Measurements from ENCODE around the gene NLGN4Y. TPM values are rescaled to one million over a fixed set of nuclear protein-coding genes. Genes with fewer than 3 reads are reported as not detected.
"Not testable (repeated sequence)": the region's sequence is repeated elsewhere in the genome, so short reads cannot be mapped to it uniquely, and the experiment has no call there.

The NLGN4Y gene
- total RNA-seq, 1 donor from 2014 or later = not detected

DNA sequence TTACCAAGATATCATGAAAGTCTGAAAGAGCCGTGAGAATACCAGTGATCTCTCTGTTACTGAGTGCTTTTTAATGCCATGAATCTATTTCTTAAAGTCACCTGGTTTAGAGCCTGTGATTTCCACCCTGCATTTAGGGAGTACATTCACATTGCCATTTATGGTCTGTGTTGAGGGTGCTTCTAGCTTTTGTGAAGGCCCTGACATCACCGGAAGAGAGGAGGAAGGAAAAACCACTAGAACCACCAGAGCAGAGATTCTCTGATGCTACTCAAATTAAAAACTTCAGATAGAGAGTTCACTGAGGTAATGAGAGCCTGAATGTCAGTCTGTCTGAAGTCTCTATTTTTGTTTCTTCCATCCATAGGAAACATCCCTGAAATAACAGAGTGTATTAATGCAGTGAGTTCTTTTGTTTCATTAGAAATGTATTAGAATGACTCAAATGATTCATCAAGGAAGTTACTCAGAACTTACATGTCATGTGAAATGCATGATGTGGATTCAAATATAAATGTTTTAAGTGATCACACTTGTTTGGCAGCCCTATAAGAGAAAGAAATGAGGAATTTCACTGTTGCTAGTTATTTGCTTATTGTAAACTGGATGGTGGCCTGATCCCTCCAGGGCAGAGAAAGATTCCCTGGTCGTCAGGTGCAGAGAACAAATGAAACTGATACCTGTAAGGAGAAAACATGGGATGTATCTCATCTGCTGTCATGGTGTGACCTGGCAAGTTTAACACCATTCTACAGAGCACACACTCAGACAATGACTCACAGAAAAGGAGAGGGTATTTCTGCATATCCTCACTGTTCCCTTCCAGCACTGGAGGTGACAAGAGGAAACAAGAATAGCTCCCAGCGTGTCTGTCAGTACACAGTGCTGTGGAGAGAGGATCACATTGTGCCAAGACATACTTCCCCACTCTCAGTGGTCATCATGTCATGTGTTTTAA lies 310.1 kb downstream of the NLGN4Y start:
- Mint-ChIP-seq H3K27me3 (ENCODE audit: unreplicated experiment) (no peaks in the 10 kb centered on the region), H3K4me3 (ENCODE audit: unreplicated experiment) (no peak overlapping the region), H3K9me3 (ENCODE audit: unreplicated experiment) (no peaks in the 10 kb centered on the region), H3K27ac (ENCODE audit: unreplicated experiment) (no peak overlapping the region), H3K36me3 (ENCODE audit: unreplicated experiment) (no peaks in the 10 kb centered on the region), H3K4me1 (ENCODE audit: unreplicated experiment) (no peaks in the 10 kb centered on the region)
- TF ChIP-seq, protein P1, sequence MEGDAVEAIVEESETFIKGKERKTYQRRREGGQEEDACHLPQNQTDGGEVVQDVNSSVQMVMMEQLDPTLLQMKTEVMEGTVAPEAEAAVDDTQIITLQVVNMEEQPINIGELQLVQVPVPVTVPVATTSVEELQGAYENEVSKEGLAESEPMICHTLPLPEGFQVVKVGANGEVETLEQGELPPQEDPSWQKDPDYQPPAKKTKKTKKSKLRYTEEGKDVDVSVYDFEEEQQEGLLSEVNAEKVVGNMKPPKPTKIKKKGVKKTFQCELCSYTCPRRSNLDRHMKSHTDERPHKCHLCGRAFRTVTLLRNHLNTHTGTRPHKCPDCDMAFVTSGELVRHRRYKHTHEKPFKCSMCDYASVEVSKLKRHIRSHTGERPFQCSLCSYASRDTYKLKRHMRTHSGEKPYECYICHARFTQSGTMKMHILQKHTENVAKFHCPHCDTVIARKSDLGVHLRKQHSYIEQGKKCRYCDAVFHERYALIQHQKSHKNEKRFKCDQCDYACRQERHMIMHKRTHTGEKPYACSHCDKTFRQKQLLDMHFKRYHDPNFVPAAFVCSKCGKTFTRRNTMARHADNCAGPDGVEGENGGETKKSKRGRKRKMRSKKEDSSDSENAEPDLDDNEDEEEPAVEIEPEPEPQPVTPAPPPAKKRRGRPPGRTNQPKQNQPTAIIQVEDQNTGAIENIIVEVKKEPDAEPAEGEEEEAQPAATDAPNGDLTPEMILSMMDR (IDR thresholded peaks at IDR 0.05) = no peak
- no peak for DNase-seq (ENCODE audit: extremely low spot score, unreplicated experiment)

DNA sequence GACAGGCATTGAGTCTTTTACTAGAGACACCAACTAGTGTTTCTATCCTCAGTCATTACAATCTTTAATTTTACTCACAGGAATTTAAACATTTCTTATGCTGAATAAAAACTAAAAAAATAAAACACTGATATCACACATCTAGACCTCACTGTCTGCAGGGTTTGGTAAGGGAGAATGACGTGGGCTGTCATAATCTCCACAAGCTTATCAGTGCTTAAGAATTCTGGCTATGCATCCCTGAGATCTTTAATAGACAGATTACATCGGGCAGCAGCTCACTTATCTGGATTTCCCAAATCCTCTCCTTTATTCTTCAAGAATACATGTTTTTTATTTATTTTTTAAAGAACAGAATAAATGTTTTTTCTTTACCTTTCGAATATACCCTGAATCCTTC lies 313.1 kb downstream of the NLGN4Y start:
- Mint-ChIP-seq H3K4me1 (ENCODE audit: unreplicated experiment) (no peaks in the 10 kb centered on the region), H3K27me3 (ENCODE audit: unreplicated experiment) (no peaks in the 10 kb centered on the region), H3K9me3 (ENCODE audit: unreplicated experiment) (no peaks in the 10 kb centered on the region), H3K27ac (ENCODE audit: unreplicated experiment) (no peak overlapping the region), H3K4me3 (ENCODE audit: unreplicated experiment) (no peak overlapping the region), H3K36me3 (ENCODE audit: unreplicated experiment) (no peaks in the 10 kb centered on the region)
- TF ChIP-seq, protein P1 (IDR thresholded peaks at IDR 0.05) = no peak
- no peak for DNase-seq (ENCODE audit: extremely low spot score, unreplicated experiment)

DNA sequence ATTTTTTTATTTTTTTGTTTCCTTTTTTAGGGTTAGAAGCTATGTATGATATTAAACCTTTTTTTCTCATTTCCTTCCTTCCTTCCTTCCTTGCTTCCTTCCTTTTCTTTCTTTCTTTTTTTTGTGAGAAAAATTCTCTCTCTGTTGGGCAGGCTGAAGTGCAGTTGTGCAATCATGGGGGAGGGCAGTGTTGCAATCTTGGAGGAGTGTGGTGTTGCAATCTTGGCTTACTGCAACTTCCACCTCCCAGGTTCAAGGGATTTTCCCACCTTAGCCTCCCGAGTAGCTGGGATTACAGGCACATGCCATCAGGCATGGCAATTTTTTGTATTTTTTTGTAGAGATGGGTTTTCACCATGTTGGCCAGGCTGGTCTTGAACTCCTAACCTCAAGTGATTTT lies 326.4 kb downstream of the NLGN4Y start:
- Mint-ChIP-seq H3K36me3 (ENCODE audit: unreplicated experiment) (no peaks in the 10 kb centered on the region), H3K27ac (ENCODE audit: unreplicated experiment) (no peak overlapping the region), H3K27me3 (ENCODE audit: unreplicated experiment) (no peaks in the 10 kb centered on the region), H3K9me3 (ENCODE audit: unreplicated experiment) (no peaks in the 10 kb centered on the region), H3K4me1 (ENCODE audit: unreplicated experiment) (no peaks in the 10 kb centered on the region), H3K4me3 (ENCODE audit: unreplicated experiment) (no peak overlapping the region)
- no peak for DNase-seq (ENCODE audit: extremely low spot score, unreplicated experiment)
- TF ChIP-seq, protein P1 (IDR thresholded peaks at IDR 0.05) = no peak

GRCh38 chrY:14860448-14860847 lies 336.1 kb downstream of the NLGN4Y start:
- H3K27me3 Mint-ChIP-seq (ENCODE audit: unreplicated experiment) = no peaks in the 10 kb centered on the region
- no peak overlapping the region for H3K27ac Mint-ChIP-seq (ENCODE audit: unreplicated experiment)
- DNase-seq (ENCODE audit: extremely low spot score, unreplicated experiment) = no peak
- H3K4me1 Mint-ChIP-seq (ENCODE audit: unreplicated experiment) = no peaks in the 10 kb centered on the region
- no peaks in the 10 kb centered on the region for H3K36me3 Mint-ChIP-seq (ENCODE audit: unreplicated experiment)
- no peak overlapping the region for H3K4me3 Mint-ChIP-seq (ENCODE audit: unreplicated experiment)
- no peaks in the 10 kb centered on the region for H3K9me3 Mint-ChIP-seq (ENCODE audit: unreplicated experiment)
- TF ChIP-seq, protein P1 (IDR thresholded peaks at IDR 0.05) = no peak

DNA sequence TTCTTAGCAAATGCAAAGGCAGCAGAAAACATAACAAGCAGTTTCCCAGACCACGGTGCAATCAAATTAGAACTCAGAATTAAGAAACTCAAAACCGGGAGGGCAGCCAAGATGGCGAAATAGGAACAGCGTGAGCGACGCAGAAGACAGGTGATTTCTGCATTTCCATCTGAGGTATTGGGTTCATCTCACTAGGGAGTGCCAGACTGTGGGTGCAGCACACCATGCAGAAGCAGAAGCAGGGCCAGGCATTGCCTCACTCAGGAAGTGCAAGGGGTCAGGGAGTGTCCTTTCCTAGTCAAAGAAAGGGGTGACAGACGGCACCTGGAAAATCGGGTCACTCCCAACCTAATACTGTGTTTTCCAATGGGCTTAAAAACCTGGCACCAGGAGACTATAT lies 336.7 kb downstream of the NLGN4Y start:
- not testable (repeated sequence) for H3K27ac Mint-ChIP-seq (ENCODE audit: unreplicated experiment); H3K9me3 Mint-ChIP-seq (ENCODE audit: unreplicated experiment); DNase-seq (ENCODE audit: extremely low spot score, unreplicated experiment)

More for the DNA sequence above, 336.7 kb downstream of the NLGN4Y start:
- not testable (repeated sequence) for H3K36me3 Mint-ChIP-seq (ENCODE audit: unreplicated experiment); H3K4me1 Mint-ChIP-seq (ENCODE audit: unreplicated experiment); H3K4me3 Mint-ChIP-seq (ENCODE audit: unreplicated experiment); H3K27me3 Mint-ChIP-seq (ENCODE audit: unreplicated experiment)
